HepG2 (cell line): ENCODE results near the gene BMPR2.

Experiments used
- CTCF ChIP-seq: sonication (generic); formaldehyde crosslinking; IDR thresholded peaks from 2 replicates; pipeline ENCODE4 v1.5.0; 2020; ENCODE audit warnings: mild to moderate bottlenecking, missing genetic modification reagents, moderate library complexity
- GTF2F1 ChIP-seq: fragments of 150-350 bp; IDR thresholded peaks from 2 replicates; pipeline ENCODE4 v1.6.1; 2014; ENCODE audit warnings: low read length
- POLR2AphosphoS5 ChIP-seq: IDR thresholded peaks from 2 replicates; pipeline ENCODE4 v1.6.1; 2012; ENCODE audit warnings: low read depth, low read length
- SIN3B ChIP-seq: fragments of 150-350 bp; IDR thresholded peaks from 2 replicates; pipeline ENCODE4 v1.6.1; 2014; ENCODE audit warnings: low read length
- TP53 ChIP-seq: sonication (generic); formaldehyde crosslinking; conservative IDR thresholded peaks from 2 replicates; pipeline ENCODE4 v1.4.0; 2020; ENCODE audit warnings: missing genetic modification reagents

DNA sequence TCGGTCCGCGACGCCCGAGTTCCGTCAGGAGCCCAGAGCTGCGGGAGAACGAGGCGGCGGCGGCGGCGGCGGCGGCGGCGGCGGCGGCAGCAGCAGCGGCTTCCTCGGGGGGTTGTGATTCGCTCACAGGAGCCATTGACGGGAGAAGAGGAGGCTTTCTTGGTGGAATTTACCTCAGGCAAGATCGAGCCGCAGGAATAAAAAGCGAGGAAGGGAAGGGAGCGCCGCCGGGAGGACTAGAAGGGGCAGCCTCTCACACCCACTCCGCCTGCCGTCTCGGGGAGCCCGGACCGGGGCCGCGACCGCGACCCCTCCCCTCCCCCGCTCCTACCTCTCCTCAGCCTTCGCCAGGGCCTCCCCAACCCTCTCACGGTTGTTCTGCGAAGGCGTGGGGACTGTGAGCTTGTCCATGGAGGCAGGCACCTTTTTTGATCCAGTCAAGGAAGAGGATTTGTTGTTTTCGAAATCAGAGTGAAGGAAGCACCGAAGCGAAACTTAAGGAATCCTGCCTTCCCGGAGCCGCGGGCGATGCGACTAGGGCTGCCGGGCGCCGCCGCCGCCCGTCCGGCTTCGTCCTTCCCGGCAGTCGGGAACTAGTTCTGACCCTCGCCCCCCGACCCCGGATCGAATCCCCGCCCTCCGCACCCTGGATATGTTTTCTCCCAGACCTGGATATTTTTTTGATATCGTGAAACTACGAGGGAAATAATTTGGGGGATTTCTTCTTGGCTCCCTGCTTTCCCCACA lies 506 bp downstream of the BMPR2 start:
- TF ChIP-seq CTCF (CRISPR knock-in tag) (no peak), SIN3B (no peak), POLR2AphosphoS5 (no peak), TP53 (CRISPR knock-in tag) (no peak), GTF2F1 (no peak)
